GM12801 (cell line): ENCODE data around the gene LPCAT4.

Experiments
- TF ChIP-seq, protein P1 (sequence below): IDR thresholded peaks from one replicate; pipeline ENCODE4 v1.5.1; 2011; ENCODE audit warnings: control low read depth; ENCODE audit not compliant: insufficient read length; ENCODE audit errors: extremely low read depth

The LPCAT4 gene

DNA sequence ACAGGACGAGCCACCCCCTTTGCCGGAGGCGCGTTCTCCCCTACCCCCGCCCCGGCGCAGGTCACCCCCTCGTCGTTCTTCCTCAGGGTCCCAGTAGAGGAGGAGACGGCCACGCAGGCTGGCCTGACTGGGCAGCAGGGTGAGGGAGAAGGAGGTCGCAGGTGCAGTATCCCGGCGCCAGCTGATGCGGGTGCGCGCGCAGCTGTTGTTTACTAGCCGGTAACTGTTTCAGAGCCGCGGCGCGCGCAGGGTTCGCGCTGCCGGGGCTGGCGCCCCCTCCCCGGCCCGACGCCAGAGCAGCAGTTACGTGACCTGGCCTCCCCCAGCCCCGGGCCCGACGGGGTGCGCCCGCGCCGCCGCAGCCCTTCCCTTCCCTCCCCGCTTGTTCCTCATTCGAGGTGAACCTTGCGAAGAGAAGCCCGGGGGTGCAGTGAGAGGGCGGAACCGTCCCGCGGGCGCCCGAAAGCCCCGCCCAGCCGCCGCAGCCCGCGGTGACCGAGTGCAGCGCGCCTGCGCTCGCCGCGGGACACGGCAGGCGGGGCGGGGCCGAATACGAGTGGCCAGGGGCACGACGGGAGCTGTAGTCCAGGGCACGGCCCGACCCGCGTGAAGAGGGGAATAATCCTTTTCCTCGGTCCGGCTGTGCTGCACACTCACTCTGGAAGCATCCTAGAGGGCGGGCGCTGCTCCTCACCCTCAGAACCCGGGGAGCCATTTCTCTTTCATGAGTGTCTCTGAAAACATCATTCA is 29.3 kb downstream of the LPCAT4 start, which contains the start of gene SLC12A6:
Gene SLC12A6, minus strand, starts transcription at position 225 of the 750 bp plus-strand sequence. CDS start 1,101 bp downstream, outside the sequence.
- TF ChIP-seq, protein P1, sequence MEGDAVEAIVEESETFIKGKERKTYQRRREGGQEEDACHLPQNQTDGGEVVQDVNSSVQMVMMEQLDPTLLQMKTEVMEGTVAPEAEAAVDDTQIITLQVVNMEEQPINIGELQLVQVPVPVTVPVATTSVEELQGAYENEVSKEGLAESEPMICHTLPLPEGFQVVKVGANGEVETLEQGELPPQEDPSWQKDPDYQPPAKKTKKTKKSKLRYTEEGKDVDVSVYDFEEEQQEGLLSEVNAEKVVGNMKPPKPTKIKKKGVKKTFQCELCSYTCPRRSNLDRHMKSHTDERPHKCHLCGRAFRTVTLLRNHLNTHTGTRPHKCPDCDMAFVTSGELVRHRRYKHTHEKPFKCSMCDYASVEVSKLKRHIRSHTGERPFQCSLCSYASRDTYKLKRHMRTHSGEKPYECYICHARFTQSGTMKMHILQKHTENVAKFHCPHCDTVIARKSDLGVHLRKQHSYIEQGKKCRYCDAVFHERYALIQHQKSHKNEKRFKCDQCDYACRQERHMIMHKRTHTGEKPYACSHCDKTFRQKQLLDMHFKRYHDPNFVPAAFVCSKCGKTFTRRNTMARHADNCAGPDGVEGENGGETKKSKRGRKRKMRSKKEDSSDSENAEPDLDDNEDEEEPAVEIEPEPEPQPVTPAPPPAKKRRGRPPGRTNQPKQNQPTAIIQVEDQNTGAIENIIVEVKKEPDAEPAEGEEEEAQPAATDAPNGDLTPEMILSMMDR: no peak

DNA sequence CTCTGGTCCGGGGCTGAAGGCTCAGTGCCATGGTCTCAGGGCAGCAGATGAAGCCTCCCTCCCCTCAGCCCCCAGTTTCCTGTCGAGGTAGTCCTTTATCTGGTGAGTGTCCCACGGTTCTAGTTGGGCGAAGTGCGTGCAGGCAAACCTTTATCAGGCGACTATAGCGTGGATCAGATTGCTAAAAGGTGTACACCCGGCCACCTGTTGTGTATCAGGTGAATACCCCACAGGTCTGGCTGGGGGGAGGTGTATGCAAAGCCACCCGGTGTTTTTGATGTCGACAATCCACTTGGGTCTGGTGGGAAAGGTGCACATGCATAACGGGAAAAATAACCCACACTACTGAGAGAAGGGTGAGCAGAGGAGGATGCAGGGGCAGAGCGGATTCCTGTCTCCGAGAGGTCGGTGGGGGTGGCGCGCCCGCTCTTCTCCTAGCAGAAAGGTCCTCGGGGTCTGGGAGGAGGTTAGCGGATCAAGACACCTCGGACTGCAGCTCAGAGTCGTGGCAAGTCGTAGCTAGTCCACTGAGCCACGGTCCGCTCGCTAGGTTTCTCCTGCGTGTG is 29.9 kb downstream of the LPCAT4 start:
- TF ChIP-seq, protein P1: no peak

DNA sequence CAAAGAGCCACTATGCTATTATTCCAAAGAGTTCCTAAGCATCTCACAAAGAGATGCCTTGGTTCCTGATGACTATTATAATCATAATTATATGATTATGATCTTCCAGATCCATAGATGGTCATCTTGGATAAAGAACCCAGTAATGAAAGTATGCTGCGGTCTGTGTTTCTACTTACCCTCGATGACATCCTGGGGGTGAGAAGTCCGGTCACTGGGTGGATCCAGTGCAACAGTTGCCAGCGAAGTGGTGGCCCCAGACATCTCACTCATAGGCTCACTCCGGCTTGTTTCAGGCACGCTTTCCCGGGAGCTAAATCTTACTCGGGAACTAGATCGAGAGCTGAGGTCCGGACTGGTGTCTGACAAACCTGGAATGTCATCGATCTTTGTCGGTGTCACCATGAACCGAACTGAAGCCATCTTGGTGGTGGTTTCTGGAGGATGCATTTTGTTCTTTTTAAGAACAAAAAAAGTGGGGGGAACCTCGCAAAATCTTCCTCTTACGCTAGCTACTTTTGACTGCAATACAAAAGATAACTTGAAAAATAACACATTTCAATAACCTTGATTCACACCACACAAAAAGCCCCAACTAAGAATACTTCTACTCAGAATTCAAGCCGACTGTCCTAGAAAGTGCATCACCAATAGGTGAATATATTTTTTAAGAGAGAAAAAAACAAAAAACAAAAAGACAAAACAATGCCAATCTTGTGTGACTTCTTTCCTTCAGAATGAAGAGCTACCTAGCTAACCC is 30.6 kb downstream of the LPCAT4 start:
- TF ChIP-seq, protein P1: no peak

DNA sequence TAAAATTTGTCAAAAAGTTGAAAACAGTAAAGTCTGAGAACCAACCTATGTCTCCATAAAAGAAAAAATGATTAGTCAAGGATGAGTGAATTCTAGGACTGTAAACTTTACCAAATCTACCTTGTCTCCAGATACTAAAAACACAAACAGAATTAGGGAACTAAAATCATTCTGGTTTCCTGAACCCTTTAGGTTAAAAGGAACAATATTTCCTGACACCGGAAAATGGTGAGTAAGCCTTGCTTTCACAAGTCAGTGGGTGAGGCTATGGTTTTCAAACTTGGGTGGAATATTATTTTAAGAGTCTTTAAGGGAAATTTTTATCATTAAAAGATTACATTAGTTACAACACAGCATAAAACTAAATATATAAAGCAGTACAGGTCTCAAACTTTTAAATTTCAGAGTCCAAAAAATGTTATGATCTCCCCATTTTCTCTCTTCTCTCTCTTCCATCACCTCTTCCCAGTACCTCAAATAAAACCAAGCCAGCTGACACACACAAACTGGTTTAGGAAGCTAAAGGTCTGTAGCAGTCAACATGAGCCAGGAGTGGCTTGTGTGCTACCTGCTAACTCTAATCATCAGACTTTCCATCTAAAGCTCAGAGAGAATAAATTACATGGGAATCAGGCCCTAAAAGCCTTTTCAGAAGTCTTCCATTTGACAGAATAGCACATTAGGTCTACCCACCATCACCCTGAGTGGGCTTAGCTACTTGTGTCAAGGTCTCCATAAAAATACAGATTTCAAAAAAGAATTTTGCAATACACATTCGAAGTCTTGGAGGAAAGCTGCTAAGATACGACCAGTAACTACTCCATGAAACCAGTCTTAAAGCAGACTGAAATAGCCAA is 31.6 kb downstream of the LPCAT4 start:
- TF ChIP-seq, protein P1: no peak

DNA sequence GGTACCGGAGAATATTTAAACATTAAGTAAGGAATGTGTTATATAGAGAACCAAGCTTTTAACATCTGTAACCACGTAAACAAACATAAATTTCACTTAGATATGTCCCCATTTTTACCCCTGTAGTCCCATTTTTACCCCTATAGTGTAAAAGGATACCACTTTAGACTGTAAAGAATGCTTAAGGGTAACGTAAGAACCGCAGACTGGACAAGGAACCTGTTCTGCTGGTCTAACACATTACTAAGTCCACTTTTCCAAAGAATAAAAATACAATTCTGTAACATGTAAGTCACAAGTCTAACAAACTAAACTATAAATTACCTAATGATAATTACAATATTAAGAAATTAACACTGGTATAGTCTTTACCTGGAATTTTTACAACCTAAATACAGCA is 32.3 kb downstream of the LPCAT4 start:
- TF ChIP-seq, protein P1: no peak

DNA sequence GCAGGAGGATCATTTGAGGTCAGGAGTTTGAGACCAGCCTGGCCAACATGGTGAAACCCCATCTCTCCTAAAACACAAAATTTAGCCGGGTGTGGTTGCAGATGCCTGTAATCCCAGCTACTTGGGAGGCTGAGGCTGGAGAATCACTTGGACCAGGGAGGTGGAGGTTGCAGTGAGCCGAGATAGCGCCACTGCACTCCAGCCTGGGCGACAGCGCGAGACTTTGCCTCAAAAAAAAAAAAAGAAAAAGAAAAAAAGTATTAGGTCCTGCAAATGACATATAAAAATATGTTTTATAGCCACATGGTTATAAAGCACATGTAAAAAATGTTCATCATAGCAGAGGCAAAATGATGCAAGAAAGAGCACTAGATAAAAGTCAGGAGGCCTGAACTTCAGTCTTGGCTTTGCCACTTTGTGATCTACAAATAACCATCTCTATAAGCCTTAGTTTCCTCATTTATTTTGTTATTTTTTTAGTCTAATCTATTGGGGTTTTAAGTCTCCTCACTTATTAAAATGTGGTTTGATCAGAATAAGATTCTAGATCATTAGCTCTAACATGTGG is 34.4 kb downstream of the LPCAT4 start:
- TF ChIP-seq, protein P1: no peak
